Mesenchymal stem cell (in vitro differentiated cells and primary cell): ENCODE data around the gene STOX1.
"Not testable (repeated sequence)": the region's sequence is repeated elsewhere in the genome, so short reads cannot be mapped to it uniquely, and the experiment has no call there.

Experiments used
- DNase-seq: peaks from one replicate; pipeline ENCODE4 v3.0.0-alpha.2; 2013
- H2AFZ ChIP-seq: one replicate; pipeline ENCODE4 v1.6.1; 2013; ENCODE audit warnings: low read depth, mild to moderate bottlenecking, control low read depth, inconsistent platforms, low read length, moderate library complexity
- H2AK5ac ChIP-seq: 2 replicates; pipeline ENCODE4 v1.6.1; 2013; ENCODE audit warnings: low read length, moderate library complexity, mild to moderate bottlenecking, inconsistent platforms; ENCODE audit not compliant: severe bottlenecking
- H2BK120ac ChIP-seq: one replicate; pipeline ENCODE4 v1.6.1; 2013; ENCODE audit warnings: low read depth, mild to moderate bottlenecking, inconsistent platforms, low read length, moderate library complexity
- H2BK12ac ChIP-seq, 2 experiments: one replicate each; pipeline ENCODE4 v1.6.1; 2013; ENCODE audit warnings: inconsistent platforms in 2 of 2, low read length in 2 of 2, mild to moderate bottlenecking in 2 of 2, moderate library complexity in 2 of 2, control low read depth in 1 of 2
- H2BK15ac ChIP-seq: one replicate; pipeline ENCODE4 v1.6.1; 2013; ENCODE audit warnings: mild to moderate bottlenecking, low read depth, inconsistent platforms; ENCODE audit not compliant: poor library complexity, severe bottlenecking
- H2BK5ac ChIP-seq: 2 replicates; pipeline ENCODE4 v1.6.1; 2013; ENCODE audit warnings: low read depth, mild to moderate bottlenecking, low read length, control low read depth, inconsistent platforms; ENCODE audit not compliant: poor library complexity, severe bottlenecking
- H3K14ac ChIP-seq, 2 experiments: one replicate each; pipeline ENCODE4 v1.6.1; 2013; ENCODE audit warnings: inconsistent platforms in 2 of 2, low read length in 2 of 2, control low read depth in 1 of 2, mild to moderate bottlenecking in 1 of 2, moderate library complexity in 1 of 2
- H3K18ac ChIP-seq, 2 experiments: one replicate each; pipeline ENCODE4 v1.6.1; 2013; ENCODE audit warnings: inconsistent platforms in 2 of 2, low read length in 2 of 2, control low read depth in 1 of 2, low read depth in 1 of 2, mild to moderate bottlenecking in 1 of 2
- H3K23ac ChIP-seq, 2 experiments: one replicate each; pipeline ENCODE4 v1.6.1; 2013; ENCODE audit warnings: inconsistent platforms in 2 of 2, low read length in 2 of 2, mild to moderate bottlenecking in 2 of 2, moderate library complexity in 2 of 2, control low read depth in 1 of 2
- H3K27ac ChIP-seq: 2 replicates; pipeline ENCODE4 v1.5.1; 2013; ENCODE audit warnings: mild to moderate bottlenecking, moderate library complexity, low read length, control low read depth, inconsistent platforms; ENCODE audit not compliant: poor library complexity, severe bottlenecking
- H3K27me3 ChIP-seq, 2 experiments: 2 replicates each; pipeline versions ENCODE4 v1.6.1 to v1.7.0; 2013; ENCODE audit warnings: low read length in 2 of 2, mild to moderate bottlenecking in 2 of 2, moderate library complexity in 2 of 2, control low read depth in 1 of 2, inconsistent platforms in 1 of 2; ENCODE audit not compliant: control insufficient read depth in 1 of 2, insufficient read depth in 1 of 2
- H3K36me3 ChIP-seq, 2 experiments: 2 replicates each; pipeline versions ENCODE4 v1.6.1 to v1.7.0; 2013; ENCODE audit warnings: low read length in 2 of 2, control low read depth in 1 of 2, inconsistent platforms in 1 of 2, low read depth in 1 of 2, mild to moderate bottlenecking in 1 of 2; ENCODE audit not compliant: insufficient read depth in 2 of 2, control insufficient read depth in 1 of 2
- H3K4ac ChIP-seq, 2 experiments: one replicate each; pipeline ENCODE4 v1.6.1; 2013; ENCODE audit warnings: inconsistent platforms in 2 of 2, low read length in 2 of 2, mild to moderate bottlenecking in 2 of 2, moderate library complexity in 2 of 2, control low read depth in 1 of 2, low read depth in 1 of 2
- H3K4me1 ChIP-seq: 2 replicates; pipeline ENCODE4 v1.6.1; 2013; ENCODE audit warnings: low read depth, low read length, control low read depth; ENCODE audit not compliant: control insufficient read depth, insufficient read depth
- H3K4me2 ChIP-seq: 2 replicates; pipeline ENCODE4 v1.6.1; 2013; ENCODE audit warnings: low read length, mild to moderate bottlenecking, inconsistent platforms; ENCODE audit not compliant: poor library complexity, severe bottlenecking
- H3K4me3 ChIP-seq, 2 experiments: 2 replicates each; pipeline versions ENCODE4 v1.5.1 to v1.7.0; 2013; ENCODE audit warnings: low read length in 2 of 2, mild to moderate bottlenecking in 2 of 2, control low read depth in 1 of 2, low read depth in 1 of 2; ENCODE audit not compliant: insufficient read depth in 1 of 2
- H3K79me1 ChIP-seq: replicated peaks from 2 replicates; pipeline ENCODE4 v1.6.1; 2013; ENCODE audit warnings: mild to moderate bottlenecking, control low read depth, low read length, inconsistent platforms; ENCODE audit not compliant: poor library complexity, severe bottlenecking
- H3K9ac ChIP-seq: 2 replicates; pipeline ENCODE4 v1.7.0; 2013; ENCODE audit warnings: mild to moderate bottlenecking, low read length, moderate library complexity
- H3K9me3 ChIP-seq: 2 replicates; pipeline ENCODE4 v1.7.0; 2013; ENCODE audit warnings: mild to moderate bottlenecking, low read length; ENCODE audit not compliant: control insufficient read depth
- H4K8ac ChIP-seq: one replicate; pipeline ENCODE4 v1.6.1; 2013; ENCODE audit warnings: inconsistent platforms, mild to moderate bottlenecking, low read length, moderate library complexity
- H4K91ac ChIP-seq: one replicate; pipeline ENCODE4 v1.6.1; 2013; ENCODE audit warnings: mild to moderate bottlenecking, low read length, inconsistent platforms
- WGBS: methylation state at CpG from one replicate; pipeline ENCODE4 v1.1.7; 2013; ENCODE audit warnings: mixed read lengths; 5-methylcytosine and 5-hydroxymethylcytosine counted together

STOX1 gene

DNA sequence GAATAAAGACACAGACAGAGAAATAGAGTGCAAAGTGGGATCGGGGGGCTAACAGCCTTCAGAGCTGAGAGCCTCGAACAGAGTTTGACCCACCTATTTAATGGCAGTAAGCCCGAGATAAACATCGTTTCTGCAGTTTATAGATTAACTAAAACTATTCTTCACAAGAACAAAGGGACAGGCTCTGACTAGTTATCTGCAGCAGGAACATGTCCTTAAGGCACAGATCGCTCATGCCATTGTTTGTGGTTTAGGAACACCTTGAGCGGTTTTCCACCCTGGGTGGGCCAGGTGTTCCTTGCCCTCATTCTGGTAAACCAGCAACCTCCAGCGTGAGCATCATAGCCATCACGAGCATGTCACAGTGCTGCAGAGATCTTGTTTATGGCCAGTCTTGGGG, 40.8 kb downstream of the STOX1 start:
- not testable (repeated sequence) for H4K8ac ChIP-seq, H2BK5ac ChIP-seq, H3K23ac ChIP-seq, H3K18ac ChIP-seq, H3K4me2 ChIP-seq, H3K27me3 ChIP-seq, H3K36me3 ChIP-seq, H3K4ac ChIP-seq, H3K27ac ChIP-seq, H3K9me3 ChIP-seq, H2AK5ac ChIP-seq, H2AFZ ChIP-seq, H4K91ac ChIP-seq, H2BK120ac ChIP-seq, H3K4me3 ChIP-seq, H2BK15ac ChIP-seq, H2BK12ac ChIP-seq, H3K79me1 ChIP-seq, H3K4me1 ChIP-seq, DNase-seq, H3K14ac ChIP-seq, H3K9ac ChIP-seq
- WGBS = 96% methylated on average over 8 of the region's 8 CpGs

- no peak for DNase-seq
- Histone ChIP-seq H3K23ac (no peak overlapping the region), H2AK5ac (no peak overlapping the region), H3K18ac (no peak overlapping the region), H3K4me2 (no peak overlapping the region), H3K4ac (no peak overlapping the region), H3K79me1 (no peaks in the 10 kb centered on the region), H3K36me3 (no peaks in the 10 kb centered on the region), H3K27me3 (no peaks in the 10 kb centered on the region), H4K91ac (no peak overlapping the region), H3K4me3 (no peak overlapping the region), H2AFZ (no peak overlapping the region), H3K27ac (no peak overlapping the region), H4K8ac (no peak overlapping the region), H2BK15ac (no peak overlapping the region), H2BK120ac (no peak overlapping the region), H2BK5ac (no peak overlapping the region), H3K9ac (no peak overlapping the region), H3K9me3 (peaks cover 9% of the 10 kb centered on the region), H2BK12ac (no peak overlapping the region), H3K14ac (no peak overlapping the region), H3K4me1 (peaks cover 2% of the 10 kb centered on the region)
- WGBS = 61% methylated on average over 2 of the region's 2 CpGs
Measured at GRCh38 chr10:68869623-68870022, 42.3 kb downstream of the STOX1 start.

DNA sequence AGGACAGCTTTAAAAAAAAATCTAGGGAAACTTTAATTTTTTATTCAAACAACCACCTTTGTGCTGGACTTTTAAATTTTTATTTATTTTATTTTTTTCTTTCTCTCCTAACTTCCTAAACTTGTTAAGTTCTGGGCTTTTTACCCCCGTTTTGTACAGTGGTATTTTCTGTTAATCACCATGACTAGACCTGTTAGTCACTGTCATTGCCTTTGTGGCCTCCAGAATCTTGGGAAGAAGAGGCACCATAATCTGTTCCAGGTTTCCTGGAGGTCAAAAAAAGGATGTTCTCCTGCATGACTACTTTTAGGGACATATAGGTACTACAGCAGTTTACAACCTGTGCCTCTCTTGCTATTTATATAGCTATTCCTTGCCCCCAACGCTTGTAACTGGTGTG, 42.7 kb downstream of the STOX1 start:
- H3K4me1 ChIP-seq = peaks cover 2% of the 10 kb centered on the region
- H3K18ac ChIP-seq = no peak overlapping the region
- H3K14ac ChIP-seq = no peak overlapping the region
- WGBS = 87% methylated on average over 2 of the region's 2 CpGs
- peak overlapping the region in 1 of 2 experiments; percentile 48 for H3K4me3 ChIP-seq
- no peaks in the 10 kb centered on the region for H3K79me1 ChIP-seq
- H3K9me3 ChIP-seq = peaks cover 9% of the 10 kb centered on the region
- H3K4ac ChIP-seq = peak overlapping the region in 1 of 2 experiments; percentile 61
- H2BK120ac ChIP-seq = no peak overlapping the region
- no peak for DNase-seq
- H3K27me3 ChIP-seq = no peaks in the 10 kb centered on the region
- H4K91ac ChIP-seq = no peak overlapping the region
- H3K9ac ChIP-seq = no peak overlapping the region
- no peak overlapping the region for H2BK15ac ChIP-seq
- H2AFZ ChIP-seq = no peak overlapping the region
- no peak overlapping the region for H2AK5ac ChIP-seq
- H2BK5ac ChIP-seq = no peak overlapping the region
- H3K4me2 ChIP-seq = no peak overlapping the region
- no peak overlapping the region for H3K23ac ChIP-seq
- no peak overlapping the region for H4K8ac ChIP-seq
- H2BK12ac ChIP-seq = no peak overlapping the region
- no peak overlapping the region for H3K27ac ChIP-seq
- no peaks in the 10 kb centered on the region for H3K36me3 ChIP-seq

- 45% methylated on average over 3 of the region's 3 CpGs for WGBS
- Histone ChIP-seq H3K36me3 (no peaks in the 10 kb centered on the region), H2BK15ac (no peak overlapping the region), H2BK12ac (peak overlapping the region in 1 of 2 experiments; percentile 84), H3K9me3 (peaks cover 9% of the 10 kb centered on the region), H3K4me2 (no peak overlapping the region), H3K4me3 (peak overlapping the region in 1 of 2 experiments; percentile 48), H2BK120ac (no peak overlapping the region), H3K18ac (peak overlapping the region in 1 of 2 experiments; percentile 52), H3K4ac (no peak overlapping the region), H3K27ac (no peak overlapping the region), H3K23ac (no peak overlapping the region), H3K79me1 (no peaks in the 10 kb centered on the region), H3K14ac (no peak overlapping the region), H4K8ac (no peak overlapping the region), H2BK5ac (no peak overlapping the region), H3K4me1 (peaks cover 2% of the 10 kb centered on the region), H3K27me3 (no peaks in the 10 kb centered on the region), H3K9ac (peak overlapping the region; percentile 56), H2AFZ (no peak overlapping the region), H2AK5ac (no peak overlapping the region), H4K91ac (no peak overlapping the region)
- DNase-seq = no peak
Measured at GRCh38 chr10:68870545-68871104, 43.3 kb downstream of the STOX1 start.
